Neutrophil (primary cell): ENCODE results near the gene F7.

Experiments
- H3K27ac ChIP-seq: fragments of 200-600 bp; sonication (generic); 2 replicates; pipeline ENCODE4 v1.5.1; 2016; ENCODE audit warnings: mild to moderate bottlenecking, moderate library complexity
- H3K27me3 ChIP-seq: fragments of 200-600 bp; sonication (generic); 2 replicates; pipeline ENCODE4 v1.6.0; 2016; ENCODE audit warnings: mild to moderate bottlenecking
- H3K36me3 ChIP-seq: fragments of 200-600 bp; sonication (generic); 2 replicates; pipeline ENCODE4 v1.5.1; 2017
- H3K4me1 ChIP-seq, 2 experiments: fragments of 200-600 bp in 1 of 2; sonication (generic) in 1 of 2; 1 replicate in 1 of 2; 2 replicates in 1 of 2; pipeline versions ENCODE4 v1.5.1 to v1.6.1; 2013 to 2016; ENCODE audit warnings: low read depth in 1 of 2, low read length in 1 of 2, mild to moderate bottlenecking in 1 of 2, moderate library complexity in 1 of 2; ENCODE audit not compliant: control insufficient read depth in 1 of 2, insufficient read depth in 1 of 2
- H3K4me3 ChIP-seq, 2 experiments: fragments of 200-600 bp in 1 of 2; sonication (generic) in 1 of 2; 1 replicate in 1 of 2; 2 replicates in 1 of 2; pipeline ENCODE4 v1.5.1; 2013 to 2016; ENCODE audit warnings: low read depth in 1 of 2, low read length in 1 of 2, mild to moderate bottlenecking in 1 of 2, moderate library complexity in 1 of 2
- H3K9me3 ChIP-seq: fragments of 200-600 bp; sonication (generic); 2 replicates; pipeline ENCODE4 v1.5.1; 2016
- TF ChIP-seq, protein P1 (sequence below): fragments of 200-600 bp; sonication (generic); IDR thresholded peaks from 2 replicates; pipeline ENCODE4 v1.5.1; 2016; ENCODE audit warnings: antibody characterized with exemption

F7 gene

DNA sequence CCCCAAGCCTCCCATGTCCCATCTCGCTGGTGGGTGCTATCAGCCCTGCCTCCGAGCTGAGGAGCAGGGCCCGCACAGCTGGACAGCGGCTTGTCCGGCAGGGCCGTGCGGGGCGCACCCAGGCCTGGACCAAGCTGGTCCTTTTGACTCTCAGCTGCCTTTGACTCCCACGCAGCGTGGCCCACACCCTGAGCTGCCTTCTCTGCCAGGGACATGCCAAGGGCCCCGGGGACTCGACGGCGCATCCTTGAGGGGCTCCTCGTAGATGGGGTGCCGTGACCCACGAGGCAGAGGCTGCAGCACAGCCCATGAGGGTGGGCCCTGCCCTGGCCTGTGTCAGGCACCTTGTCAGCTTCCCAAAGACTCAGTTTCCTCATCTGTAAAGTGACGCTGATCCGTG, 38.8 kb upstream of the F7 start:
- Histone ChIP-seq H3K27ac (no peak overlapping the region), H3K4me1 (no peaks in the 10 kb centered on the region), H3K9me3 (no peaks in the 10 kb centered on the region), H3K36me3 (no peaks in the 10 kb centered on the region), H3K4me3 (no peak overlapping the region), H3K27me3 (no peaks in the 10 kb centered on the region)
- TF ChIP-seq, protein P1, sequence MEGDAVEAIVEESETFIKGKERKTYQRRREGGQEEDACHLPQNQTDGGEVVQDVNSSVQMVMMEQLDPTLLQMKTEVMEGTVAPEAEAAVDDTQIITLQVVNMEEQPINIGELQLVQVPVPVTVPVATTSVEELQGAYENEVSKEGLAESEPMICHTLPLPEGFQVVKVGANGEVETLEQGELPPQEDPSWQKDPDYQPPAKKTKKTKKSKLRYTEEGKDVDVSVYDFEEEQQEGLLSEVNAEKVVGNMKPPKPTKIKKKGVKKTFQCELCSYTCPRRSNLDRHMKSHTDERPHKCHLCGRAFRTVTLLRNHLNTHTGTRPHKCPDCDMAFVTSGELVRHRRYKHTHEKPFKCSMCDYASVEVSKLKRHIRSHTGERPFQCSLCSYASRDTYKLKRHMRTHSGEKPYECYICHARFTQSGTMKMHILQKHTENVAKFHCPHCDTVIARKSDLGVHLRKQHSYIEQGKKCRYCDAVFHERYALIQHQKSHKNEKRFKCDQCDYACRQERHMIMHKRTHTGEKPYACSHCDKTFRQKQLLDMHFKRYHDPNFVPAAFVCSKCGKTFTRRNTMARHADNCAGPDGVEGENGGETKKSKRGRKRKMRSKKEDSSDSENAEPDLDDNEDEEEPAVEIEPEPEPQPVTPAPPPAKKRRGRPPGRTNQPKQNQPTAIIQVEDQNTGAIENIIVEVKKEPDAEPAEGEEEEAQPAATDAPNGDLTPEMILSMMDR: no peak

DNA sequence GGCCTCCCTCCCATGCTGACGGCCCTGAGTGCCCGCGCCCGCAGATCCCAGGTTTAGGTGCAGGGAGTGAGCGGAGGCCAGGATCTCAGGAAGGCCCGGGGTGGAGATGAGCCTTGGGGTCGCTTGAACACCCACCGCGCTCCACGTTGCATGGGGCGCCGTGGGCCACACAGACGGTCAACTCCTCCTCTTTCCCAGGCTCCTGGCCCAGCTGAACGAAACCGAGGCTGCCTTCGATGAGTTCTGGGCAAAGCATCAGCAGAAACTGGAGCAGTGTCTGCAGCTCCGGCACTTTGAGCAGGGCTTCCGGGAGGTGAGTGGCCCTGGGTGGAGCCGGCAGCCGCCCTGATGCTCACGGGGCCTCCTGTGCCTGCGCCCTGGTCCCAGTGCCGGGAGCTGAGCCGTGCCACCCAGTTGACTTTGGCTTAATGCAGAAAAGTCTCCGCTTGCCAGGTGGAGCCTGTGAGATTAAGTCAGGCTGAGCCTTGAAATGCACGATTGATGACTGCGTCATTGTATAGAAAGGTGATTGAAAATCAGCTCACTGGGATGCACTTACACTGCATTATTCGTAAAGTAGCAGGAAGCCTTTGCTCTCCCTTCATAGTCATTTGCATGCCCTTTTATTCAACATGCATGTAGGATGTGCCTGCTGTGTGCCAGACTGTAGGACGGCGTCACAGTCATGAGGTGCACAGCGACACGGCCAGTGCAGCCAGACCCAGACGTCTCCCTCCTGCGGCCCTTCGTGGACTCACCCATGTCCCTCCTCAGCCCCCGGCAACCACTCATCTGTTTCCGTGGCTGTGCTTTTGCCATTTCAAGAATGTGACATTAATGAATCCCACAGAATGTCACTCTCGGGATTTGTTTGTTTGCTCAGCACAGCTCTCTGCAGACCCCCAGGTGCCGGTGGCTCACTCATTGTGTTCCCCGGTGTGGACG, 35.5 kb upstream of the F7 start:
- H3K27me3 ChIP-seq: no peaks in the 10 kb centered on the region
- H3K27ac ChIP-seq: no peak overlapping the region
- TF ChIP-seq, protein P1: no peak
- H3K4me3 ChIP-seq: no peak overlapping the region
- no peaks in the 10 kb centered on the region for H3K36me3 ChIP-seq
- H3K4me1 ChIP-seq: no peaks in the 10 kb centered on the region
- no peaks in the 10 kb centered on the region for H3K9me3 ChIP-seq

DNA sequence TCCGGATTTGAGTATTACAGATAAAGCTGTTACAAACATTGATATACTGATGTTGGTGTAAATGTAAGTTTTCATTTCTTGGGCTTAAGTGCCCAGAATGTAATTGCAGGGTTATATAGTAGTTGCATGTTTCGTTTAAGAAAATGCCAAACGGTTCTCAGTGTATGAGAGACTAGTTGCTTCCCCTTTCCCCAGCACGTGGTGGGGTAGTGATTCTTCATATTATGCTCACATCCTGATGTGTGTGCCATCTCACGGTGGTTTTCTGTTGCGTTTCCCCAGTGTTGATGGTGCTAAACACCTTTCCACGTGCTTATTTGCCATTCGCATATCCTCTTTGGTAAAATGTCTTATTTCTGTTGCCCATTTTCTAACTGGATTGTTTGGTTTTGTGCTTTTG, 34.7 kb upstream of the F7 start:
- Histone ChIP-seq H3K4me1 (no peaks in the 10 kb centered on the region), H3K4me3 (no peak overlapping the region), H3K9me3 (no peaks in the 10 kb centered on the region), H3K27me3 (no peaks in the 10 kb centered on the region), H3K36me3 (no peaks in the 10 kb centered on the region), H3K27ac (no peak overlapping the region)
- TF ChIP-seq, protein P1: no peak

DNA sequence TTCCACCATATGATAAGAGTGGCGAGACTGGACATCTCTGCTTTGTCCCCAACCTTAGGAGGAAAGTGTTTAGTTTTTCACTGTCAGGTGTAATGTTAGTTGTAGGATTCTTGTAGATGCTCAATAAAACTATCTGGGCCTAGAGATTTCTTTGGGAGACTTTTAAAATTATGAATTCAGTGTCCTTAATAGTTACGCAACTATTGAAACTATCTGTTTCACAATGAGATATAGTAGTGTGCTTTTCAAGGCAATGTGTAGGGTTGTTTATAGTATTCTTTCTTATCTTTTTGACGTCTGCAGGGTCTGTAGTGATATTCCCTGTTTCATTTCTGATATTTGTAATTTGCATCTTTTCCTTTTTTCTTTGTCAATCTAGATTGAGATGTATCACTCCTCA, 33.2 kb upstream of the F7 start:
- Histone ChIP-seq H3K9me3 (no peaks in the 10 kb centered on the region), H3K36me3 (no peaks in the 10 kb centered on the region), H3K27me3 (no peaks in the 10 kb centered on the region), H3K27ac (no peak overlapping the region), H3K4me1 (no peaks in the 10 kb centered on the region), H3K4me3 (no peak overlapping the region)
- TF ChIP-seq, protein P1: no peak

DNA sequence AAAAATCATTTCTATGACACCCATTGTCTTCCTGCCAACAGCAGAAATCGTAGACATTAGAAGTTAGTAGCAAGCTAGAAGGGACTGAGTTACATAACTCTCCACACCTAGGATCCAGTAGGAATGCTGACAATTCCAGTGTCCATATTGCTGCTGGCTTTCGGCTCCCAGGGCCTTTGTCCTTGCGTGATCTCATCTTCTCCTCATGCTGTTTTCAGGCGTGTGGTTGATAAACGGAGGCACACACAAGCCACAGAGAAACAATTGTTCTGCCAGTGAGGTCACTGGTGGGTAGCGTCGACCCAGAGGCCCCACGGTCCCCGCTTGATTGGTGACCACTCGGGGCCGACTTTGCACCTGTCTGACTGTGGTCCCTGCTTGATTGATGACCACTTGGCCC, 31.6 kb upstream of the F7 start:
- no peak overlapping the region for H3K4me3 ChIP-seq
- no peak overlapping the region for H3K27ac ChIP-seq
- H3K27me3 ChIP-seq: no peaks in the 10 kb centered on the region
- H3K36me3 ChIP-seq: no peaks in the 10 kb centered on the region
- H3K9me3 ChIP-seq: no peaks in the 10 kb centered on the region
- TF ChIP-seq, protein P1: no peak
- H3K4me1 ChIP-seq: no peaks in the 10 kb centered on the region
